ENCODE data around the gene RANBP1.
"Not testable (repeated sequence)": the region's sequence is repeated elsewhere in the genome, so short reads cannot be mapped to it uniquely, and the experiment has no call there.

The RANBP1 gene

GRCh38 chr22:20155330-20156041, 39.6 kb downstream of the RANBP1 start:
- peak; percentile 24 for DNase-seq

DNA sequence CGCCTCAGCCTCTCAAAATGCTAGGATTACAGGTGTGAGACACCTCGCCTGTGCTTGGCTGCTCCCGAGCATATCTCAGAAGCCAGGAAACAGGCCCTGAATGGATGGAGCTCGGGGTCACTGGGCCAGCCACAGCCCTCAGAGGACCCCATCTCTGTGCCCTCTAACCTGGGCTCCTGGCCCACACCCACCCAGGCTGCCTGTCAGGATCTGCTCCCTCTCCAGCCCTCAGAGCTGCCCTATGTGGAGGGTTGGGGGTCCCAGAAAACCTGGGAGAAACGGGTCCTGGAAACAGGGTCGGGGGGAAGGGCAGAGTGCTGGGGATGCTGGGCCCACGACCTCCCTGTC, 40.1 kb downstream of the RANBP1 start:
- no peak for DNase-seq

GRCh38 chr22:20156611-20157429, 40.9 kb downstream of the RANBP1 start:
- peak; percentile 20 for DNase-seq

- no peak for DNase-seq
These were observed 41.7 kb downstream of the RANBP1 start for GRCh38 chr22:20157430-20158183.

GRCh38 chr22:20158391-20159036, 42.6 kb downstream of the RANBP1 start:
- DNase-seq: no peak

- DNase-seq: no peak
These were observed 43.2 kb downstream of the RANBP1 start for GRCh38 chr22:20159076-20159475.

GRCh38 chr22:20159531-20159930, 43.6 kb downstream of the RANBP1 start:
- not testable (repeated sequence) for DNase-seq

- no peak for DNase-seq
These were observed 44.1 kb downstream of the RANBP1 start for GRCh38 chr22:20160041-20160440.

DNA sequence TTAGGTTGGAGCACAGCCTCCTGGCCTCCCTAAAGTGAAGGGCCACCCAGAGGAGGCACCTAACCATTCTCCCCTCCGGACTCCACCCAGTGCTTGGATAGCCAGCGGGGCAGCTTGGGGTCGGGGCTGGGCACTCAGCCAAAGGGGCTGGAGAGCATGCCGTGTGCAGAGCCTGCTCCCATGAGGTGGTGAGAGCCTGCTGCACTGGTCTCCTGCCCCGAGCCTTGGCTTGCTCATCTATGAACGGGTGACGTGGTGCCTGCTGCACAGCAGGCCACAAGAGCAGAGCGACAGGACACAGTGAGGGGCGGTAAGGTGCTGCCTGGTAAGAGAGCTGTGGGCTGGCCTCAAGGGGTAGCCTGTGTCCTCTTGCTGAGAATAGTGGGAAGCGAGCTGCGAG, 49.0 kb downstream of the RANBP1 start:
- no peak for DNase-seq

DNA sequence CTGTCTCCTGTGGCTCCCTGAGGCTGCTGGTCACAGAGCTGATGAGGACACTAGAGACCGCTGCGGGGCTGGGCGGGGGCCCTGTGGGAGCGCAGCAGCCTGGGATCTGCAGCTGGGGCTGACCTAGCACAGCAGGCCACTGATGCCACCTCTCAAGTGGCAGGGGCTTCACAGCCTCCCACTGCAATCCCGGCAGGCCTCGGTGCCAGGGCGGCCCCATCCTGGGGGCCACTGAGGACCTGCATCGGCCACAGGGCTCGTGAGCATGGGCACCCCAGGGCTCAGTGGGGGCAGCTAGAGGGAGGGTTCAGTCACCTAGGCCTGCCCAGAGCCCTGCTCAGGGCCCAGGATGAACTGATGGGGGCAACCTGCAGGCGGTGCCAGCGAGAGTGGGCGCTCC, 49.5 kb downstream of the RANBP1 start:
- DNase-seq: no peak

GRCh38 chr22:20165913-20166312, 50.0 kb downstream of the RANBP1 start:
- DNase-seq: no peak

DNA sequence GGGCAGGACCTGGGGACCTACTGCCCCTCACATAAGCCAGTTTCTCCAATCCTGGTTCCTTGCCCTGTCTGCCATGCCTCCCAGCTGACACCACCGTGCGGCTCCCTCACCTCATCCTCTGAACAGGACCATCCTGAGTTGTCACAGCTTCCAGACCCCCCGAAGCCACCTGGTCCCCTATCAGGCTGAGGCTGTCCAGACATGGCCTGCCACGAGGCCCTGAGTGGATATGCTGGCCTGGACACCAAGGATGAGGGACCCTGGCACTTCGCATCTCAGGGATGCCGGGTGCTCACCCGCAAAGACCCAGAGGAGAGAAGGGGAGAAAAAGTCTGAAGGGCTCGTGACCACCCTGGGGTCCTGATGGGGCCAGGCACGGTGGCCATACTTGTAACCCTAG, 50.8 kb downstream of the RANBP1 start:
- no peak for DNase-seq

DNA sequence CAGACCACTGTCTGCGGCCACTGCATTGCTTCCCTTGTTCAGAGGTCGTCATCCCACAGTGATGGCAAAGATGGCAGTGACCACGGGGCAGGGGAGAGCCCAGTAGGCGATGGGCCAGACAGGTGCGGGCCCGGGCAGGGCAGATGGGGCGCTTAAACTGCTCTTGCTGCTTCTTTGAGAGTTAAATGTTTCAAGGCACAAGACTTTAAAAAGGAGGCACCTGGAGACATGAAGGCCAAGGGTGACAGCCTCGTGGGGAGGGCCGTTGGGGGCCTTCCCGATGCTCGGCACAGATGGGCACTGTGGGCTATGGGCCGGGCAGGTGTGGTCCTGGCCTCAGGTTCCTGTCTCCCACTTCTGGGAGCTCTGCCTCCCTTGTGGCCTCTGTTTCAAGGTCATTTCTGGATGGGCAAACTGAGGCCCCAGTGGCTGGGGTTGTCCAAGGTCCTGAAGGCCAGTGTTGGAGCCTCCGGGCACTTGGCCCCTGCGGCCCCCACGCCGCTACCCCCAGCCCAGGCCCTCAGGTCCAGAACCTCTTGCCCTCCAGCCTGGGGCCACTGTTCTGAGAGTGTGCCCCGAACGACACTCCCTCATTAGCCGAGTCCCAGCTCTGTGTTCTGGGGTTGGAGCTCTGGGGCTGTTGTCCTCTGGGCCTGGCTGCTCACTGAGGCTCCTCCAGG, 51.9 kb downstream of the RANBP1 start:
- DNase-seq: no peak

- DNase-seq: no peak
These were observed 53.4 kb downstream of the RANBP1 start for GRCh38 chr22:20169253-20169822.

DNA sequence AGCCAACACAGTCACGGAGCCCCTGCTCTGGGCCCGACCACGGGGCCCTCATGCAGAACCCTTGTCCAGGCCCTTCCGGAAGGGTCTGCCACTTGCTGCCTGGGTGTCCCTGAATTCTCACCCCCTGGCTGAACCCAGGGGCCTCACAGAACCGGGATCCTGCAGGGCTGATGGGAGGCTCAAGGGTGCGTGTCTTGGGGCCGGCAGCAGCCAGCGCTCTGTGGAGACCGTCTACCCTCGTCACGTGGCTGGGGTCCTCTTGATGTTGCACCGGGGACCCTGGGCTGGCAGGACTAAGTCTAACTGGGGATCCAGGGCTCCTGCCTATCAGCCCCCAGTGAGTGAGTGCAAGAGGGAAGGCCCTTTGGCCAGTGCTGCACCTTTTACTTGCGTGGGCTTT, 54.3 kb downstream of the RANBP1 start:
- DNase-seq: no peak

DNA sequence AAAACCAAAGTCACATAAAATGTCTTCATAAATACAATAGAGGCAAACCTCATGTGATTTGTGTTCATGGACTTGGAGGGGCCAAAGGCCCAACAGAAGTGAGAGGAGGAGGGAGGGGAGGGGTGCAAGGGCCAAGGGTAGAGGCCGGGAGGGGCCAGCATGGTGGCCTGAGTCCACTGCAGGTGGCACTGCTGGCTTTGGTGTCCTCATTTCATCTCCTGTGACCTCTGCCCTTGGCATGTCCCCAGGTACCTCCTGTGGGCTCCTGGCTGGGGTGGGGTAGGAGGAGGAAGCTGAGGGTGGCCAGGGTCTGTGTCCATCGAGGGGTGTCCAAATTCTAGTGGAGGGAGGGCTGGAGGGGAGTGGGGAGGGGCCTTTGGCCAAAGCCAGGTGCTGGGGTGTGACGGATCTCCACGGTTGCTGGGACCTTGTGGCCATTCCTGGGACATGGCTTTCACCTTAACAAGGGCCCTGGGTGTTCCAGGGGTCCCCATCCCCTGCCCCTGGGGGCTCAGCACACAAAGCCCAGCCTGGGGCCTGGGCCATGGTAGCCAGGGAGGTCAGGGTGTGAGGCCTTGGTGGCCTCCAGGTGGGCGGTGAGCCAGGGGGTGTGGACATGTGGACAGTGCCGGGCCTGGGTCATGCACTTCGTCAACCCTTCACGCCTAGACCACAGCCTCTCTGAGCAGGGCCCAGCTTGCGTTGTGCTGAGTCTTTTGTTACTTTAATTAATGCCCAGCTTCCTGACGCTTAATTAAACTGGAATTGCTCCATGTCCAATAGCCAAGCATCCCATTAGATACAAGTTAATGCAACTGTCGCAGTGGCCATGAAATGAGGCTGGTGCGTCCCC, 55.6 kb downstream of the RANBP1 start:
- no peak for DNase-seq

DNA sequence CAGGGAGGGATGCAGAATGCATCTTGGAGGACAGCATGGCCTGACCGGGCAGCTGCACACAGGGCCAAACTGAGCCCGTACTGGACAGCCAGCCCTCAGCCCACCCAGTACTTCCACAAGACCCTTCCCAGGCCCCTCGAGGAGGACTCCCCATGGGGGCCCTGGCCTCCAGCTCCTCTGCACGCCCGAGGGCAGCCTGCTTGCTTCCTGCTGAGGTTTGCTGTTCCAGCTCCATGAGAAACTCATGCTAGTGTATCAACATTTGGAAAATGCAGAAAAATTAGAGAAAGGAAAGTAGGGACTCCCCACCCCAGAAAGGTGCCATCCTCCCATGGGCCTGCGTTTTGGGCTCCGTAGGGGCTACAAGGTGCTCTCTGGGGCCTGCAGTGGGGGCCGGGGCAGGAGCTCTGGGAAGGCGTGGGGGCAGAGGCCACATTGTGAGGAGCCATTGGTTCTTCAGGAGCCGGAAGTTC, 56.3 kb downstream of the RANBP1 start:
- no peak for DNase-seq

- DNase-seq: no peak
These were observed 57.3 kb downstream of the RANBP1 start for GRCh38 chr22:20173246-20173645.

GRCh38 chr22:20173772-20174171, 57.9 kb downstream of the RANBP1 start:
- DNase-seq: no peak

DNA sequence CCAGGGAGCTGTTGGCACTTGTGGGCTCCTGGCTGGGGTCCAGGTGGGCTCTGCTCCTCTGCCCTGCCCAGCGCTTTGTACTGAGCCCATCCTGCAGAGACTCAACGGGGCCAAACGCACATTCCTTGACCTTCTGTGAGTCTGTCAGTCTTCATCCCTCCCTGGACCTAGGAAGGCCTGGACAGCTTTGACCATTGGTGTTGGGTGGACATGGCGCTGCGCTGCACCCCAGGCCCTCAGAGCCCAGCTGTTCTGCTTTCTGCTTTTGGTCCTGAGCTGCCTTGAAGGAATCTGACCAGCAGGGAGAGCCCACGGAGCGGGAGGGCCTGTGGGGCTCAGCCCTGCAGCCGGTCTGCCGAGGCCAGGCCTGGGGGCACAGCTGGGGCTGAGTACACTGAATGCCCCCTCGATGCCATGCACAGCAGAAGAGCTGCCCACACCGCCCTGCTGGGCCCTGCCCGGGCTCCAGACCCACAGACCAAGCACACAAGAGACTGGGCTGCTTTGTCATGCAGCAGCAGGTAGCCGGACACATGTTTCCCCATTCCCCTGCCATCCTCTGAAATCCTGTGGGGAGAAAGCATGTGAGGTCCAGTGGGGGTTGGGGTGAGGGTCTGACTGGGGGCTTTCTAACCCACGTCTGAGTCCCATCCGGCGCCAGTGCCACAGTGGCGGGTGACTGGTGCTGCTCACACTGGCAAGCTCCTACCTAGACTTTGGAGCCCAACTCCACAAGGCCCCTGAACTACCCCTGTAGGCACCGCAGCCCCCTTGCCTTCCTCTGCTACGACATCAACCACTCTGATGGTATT, 59.1 kb downstream of the RANBP1 start:
- no peak for DNase-seq

Measured in GOT3 (cell line).